ENCODE results near the gene LINC00632.
"Not testable (repeated sequence)": the region's sequence is repeated elsewhere in the genome, so short reads cannot be mapped to it uniquely, and the experiment has no call there.

LINC00632 gene

GRCh38 chrX:140709421-140709846 is at the start of gene LINC00632:
Gene LINC00632, plus strand, starts transcription at chrX:140709759.
- no peak for DNase-seq (ENCODE audit: insufficient read length, low spot score)
- FAIRE-seq = no peak
- TF ChIP-seq CTCF (IDR thresholded peaks at IDR 0.05; ENCODE audit: insufficient read depth, missing control alignments) = no peak

DNA sequence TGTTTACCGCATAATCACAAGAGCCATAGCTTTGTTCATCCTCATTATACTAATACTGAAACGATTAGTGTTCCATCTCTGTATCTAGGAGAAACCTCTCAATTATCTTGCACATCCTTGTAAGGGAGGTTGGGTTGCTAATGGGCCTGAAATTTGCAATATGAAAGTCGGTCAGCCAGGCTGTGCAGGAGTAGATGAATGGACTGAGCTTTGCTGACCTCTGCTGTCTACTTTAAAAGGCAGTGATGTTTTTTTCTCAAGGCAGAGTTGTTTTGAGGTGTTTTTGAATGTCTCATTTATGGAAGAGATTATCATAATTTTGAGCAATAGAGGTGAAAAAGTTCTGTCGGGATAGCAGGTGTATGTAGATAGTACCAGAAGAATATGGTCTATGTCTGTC is 47.9 kb upstream of the LINC00632 start:
- peak; percentile 43 for TF ChIP-seq CTCF (IDR thresholded peaks at IDR 0.05; ENCODE audit: insufficient read depth, missing control alignments)
- FAIRE-seq (no peak), DNase-seq (ENCODE audit: insufficient read length, low spot score) (no peak)

DNA sequence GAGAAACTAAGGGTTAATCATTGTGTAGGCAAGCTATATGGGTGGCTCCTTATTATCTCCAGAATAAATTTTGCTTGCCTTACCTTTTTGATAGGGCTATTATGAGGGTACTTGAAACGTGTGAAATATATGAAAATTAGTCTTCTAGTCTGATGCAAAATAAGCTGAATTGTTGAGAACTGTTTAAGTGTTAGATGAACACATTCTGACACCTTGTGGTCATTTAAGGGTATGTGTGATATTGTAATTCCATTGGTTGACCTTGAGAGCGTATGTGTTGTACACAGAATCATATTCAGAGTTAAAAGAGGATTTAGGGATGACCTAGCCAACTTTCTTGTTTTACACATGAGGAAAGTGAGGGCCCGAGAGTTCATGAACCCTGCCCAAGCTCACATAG is 44.6 kb upstream of the LINC00632 start:
- FAIRE-seq (no peak), DNase-seq (ENCODE audit: insufficient read length, low spot score) (no peak)
- peak; percentile 48 for TF ChIP-seq CTCF (IDR thresholded peaks at IDR 0.05; ENCODE audit: insufficient read depth, missing control alignments)

- FAIRE-seq = no peak
- no peak for DNase-seq (ENCODE audit: insufficient read length, low spot score)
- no peak for TF ChIP-seq CTCF (IDR thresholded peaks at IDR 0.05; ENCODE audit: insufficient read depth, missing control alignments)
These were observed 36.5 kb upstream of the LINC00632 start for GRCh38 chrX:140672840-140673731.

DNA sequence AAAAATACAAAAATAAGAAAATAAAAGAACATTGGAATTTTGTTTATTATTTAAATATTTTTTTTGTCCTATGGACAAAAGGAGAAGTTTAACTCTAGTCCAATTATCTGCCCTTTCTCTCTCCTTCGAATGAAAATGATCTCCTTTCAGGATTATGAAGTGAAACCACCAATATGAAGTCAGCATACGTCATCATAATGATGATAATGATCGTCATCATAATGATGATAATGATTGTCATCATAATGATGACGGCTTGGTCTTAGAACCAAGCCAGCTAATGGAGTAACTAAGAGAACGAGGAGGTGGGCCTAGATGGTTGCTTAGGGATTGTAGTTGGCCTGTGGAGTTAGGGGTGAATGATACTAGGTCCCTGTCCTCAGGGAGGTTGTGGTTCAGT is 21.9 kb upstream of the LINC00632 start:
- no peak for TF ChIP-seq CTCF (IDR thresholded peaks at IDR 0.05; ENCODE audit: insufficient read depth, missing control alignments)
- DNase-seq (ENCODE audit: insufficient read length, low spot score) (no peak), FAIRE-seq (no peak)

GRCh38 chrX:140691596-140691995 is 18.0 kb upstream of the LINC00632 start:
- DNase-seq (ENCODE audit: insufficient read length, low spot score); FAIRE-seq: not testable (repeated sequence)

GRCh38 chrX:140697618-140698017 is 11.9 kb upstream of the LINC00632 start:
- peak; percentile 25 for TF ChIP-seq CTCF (IDR thresholded peaks at IDR 0.05; ENCODE audit: insufficient read depth, missing control alignments)
- FAIRE-seq (no peak), DNase-seq (ENCODE audit: insufficient read length, low spot score) (no peak)

Data from D721Med (cell line).